Endodermal cell (in vitro differentiated cells): ENCODE measurements around the gene HAL. TPM values are rescaled to one million over a fixed set of nuclear protein-coding genes. Genes with fewer than 3 reads are reported as not detected.
"Not testable (repeated sequence)": the region's sequence is repeated elsewhere in the genome, so short reads cannot be mapped to it uniquely, and the experiment has no call there.

ENCODE experiments used
- DNase-seq: peaks from one replicate; pipeline ENCODE4 v3.0.0-alpha.2; 2017
- H3K27ac ChIP-seq: 2 replicates; pipeline ENCODE4 v1.5.1; 2013; ENCODE audit warnings: mild to moderate bottlenecking, low read depth, low read length, moderate library complexity
- H3K27me3 ChIP-seq: 2 replicates; pipeline ENCODE4 v1.6.1; 2013; ENCODE audit warnings: mild to moderate bottlenecking, low read length, moderate library complexity; ENCODE audit not compliant: insufficient read depth, control insufficient read depth, poor library complexity, severe bottlenecking
- H3K36me3 ChIP-seq: 2 replicates; pipeline ENCODE4 v1.7.0; 2013; ENCODE audit warnings: mild to moderate bottlenecking, low read length, moderate library complexity; ENCODE audit not compliant: control insufficient read depth, insufficient read depth
- H3K4me1 ChIP-seq: one replicate; pipeline ENCODE4 v1.7.0; 2013; ENCODE audit warnings: low read length; ENCODE audit not compliant: control insufficient read depth, insufficient read depth
- H3K4me3 ChIP-seq: 2 replicates; pipeline ENCODE4 v1.5.1; 2013; ENCODE audit warnings: mild to moderate bottlenecking, low read length, moderate library complexity
- H3K9ac ChIP-seq: 2 replicates; pipeline ENCODE4 v1.6.1; 2013; ENCODE audit warnings: mild to moderate bottlenecking, low read length, moderate library complexity; ENCODE audit not compliant: poor library complexity, severe bottlenecking; ENCODE audit errors: extremely low read depth
- H3K9me3 ChIP-seq: 2 replicates; pipeline ENCODE4 v1.6.1; 2013; ENCODE audit warnings: mild to moderate bottlenecking, low read length, moderate library complexity; ENCODE audit not compliant: control insufficient read depth
- H3K27ac Mint-ChIP-seq: 2 replicates; pipeline ENCODE4 v1.8.0; 2020; ENCODE audit warnings: mixed read lengths
- H3K27me3 Mint-ChIP-seq: 2 replicates; pipeline ENCODE4 v1.8.0; 2021; ENCODE audit warnings: mild to moderate bottlenecking, mixed read lengths; ENCODE audit not compliant: insufficient read depth
- H3K36me3 Mint-ChIP-seq: 2 replicates; pipeline ENCODE4 v1.8.0; 2020; ENCODE audit warnings: low read depth, mixed read lengths
- H3K4me1 Mint-ChIP-seq: 2 replicates; pipeline ENCODE4 v1.8.0; 2020; ENCODE audit warnings: mixed read lengths
- H3K4me3 Mint-ChIP-seq: 2 replicates; pipeline ENCODE4 v1.8.0; 2020; ENCODE audit warnings: mild to moderate bottlenecking, moderate library complexity, mixed read lengths
- H3K9me3 Mint-ChIP-seq: 2 replicates; pipeline ENCODE4 v1.8.0; 2020; ENCODE audit warnings: mild to moderate bottlenecking, mixed read lengths
- WGBS, 2 experiments: methylation state at CpG; one replicate each; pipeline versions ENCODE4 v1.1.5 to v1.1.7; 2013; ENCODE audit warnings: missing lambda C conversion rate in 2 of 2, mixed read lengths in 1 of 2; ENCODE audit not compliant: insufficient coverage in 1 of 2, insufficient read length in 1 of 2; 5-methylcytosine and 5-hydroxymethylcytosine counted together
- total RNA-seq, 2 donors: library from RNA; stranded (reverse); fragmentation: NEBNext Ultra II Directional in 1 of 2; extraction: Animal tissue kit (Norgen Biotek cat#: 25700) in 1 of 2; gene quantifications; 2 replicates in 1 of 2; 3 replicates in 1 of 2; pipeline ENCODE4 v1.2.1, GENCODE V29; 2021
- TF ChIP-seq, protein P1 (sequence below): fragments of 200-600 bp; sonication (generic); conservative IDR thresholded peaks from 2 replicates; pipeline ENCODE4 v1.5.0; 2021; ENCODE audit warnings: antibody characterized with exemption, mild to moderate bottlenecking

The HAL gene
- total RNA-seq, 2 donors from 2014 or later, result 0.31 to 0.49 TPM

- no peaks in the 10 kb centered on the region for H3K36me3 Mint-ChIP-seq
- no peaks in the 10 kb centered on the region for H3K27me3 Mint-ChIP-seq
- Histone ChIP-seq H3K4me1 (no peaks in the 10 kb centered on the region), H3K4me3 (no peak overlapping the region), H3K9ac (no peak overlapping the region), H3K9me3 (no peaks in the 10 kb centered on the region), H3K27me3 (no peaks in the 10 kb centered on the region), H3K36me3 (no peaks in the 10 kb centered on the region), H3K27ac (no peak overlapping the region)
- H3K4me1 Mint-ChIP-seq, result peaks cover 13% of the 10 kb centered on the region
- 59 to 61% methylated on average over 7 of the region's 7 CpGs for WGBS, 2 experiments
- H3K27ac Mint-ChIP-seq, result no peak overlapping the region
- no peak overlapping the region for H3K4me3 Mint-ChIP-seq
- peak; percentile 89 for DNase-seq
- H3K9me3 Mint-ChIP-seq, result peaks cover 8% of the 10 kb centered on the region
- TF ChIP-seq, protein P1, sequence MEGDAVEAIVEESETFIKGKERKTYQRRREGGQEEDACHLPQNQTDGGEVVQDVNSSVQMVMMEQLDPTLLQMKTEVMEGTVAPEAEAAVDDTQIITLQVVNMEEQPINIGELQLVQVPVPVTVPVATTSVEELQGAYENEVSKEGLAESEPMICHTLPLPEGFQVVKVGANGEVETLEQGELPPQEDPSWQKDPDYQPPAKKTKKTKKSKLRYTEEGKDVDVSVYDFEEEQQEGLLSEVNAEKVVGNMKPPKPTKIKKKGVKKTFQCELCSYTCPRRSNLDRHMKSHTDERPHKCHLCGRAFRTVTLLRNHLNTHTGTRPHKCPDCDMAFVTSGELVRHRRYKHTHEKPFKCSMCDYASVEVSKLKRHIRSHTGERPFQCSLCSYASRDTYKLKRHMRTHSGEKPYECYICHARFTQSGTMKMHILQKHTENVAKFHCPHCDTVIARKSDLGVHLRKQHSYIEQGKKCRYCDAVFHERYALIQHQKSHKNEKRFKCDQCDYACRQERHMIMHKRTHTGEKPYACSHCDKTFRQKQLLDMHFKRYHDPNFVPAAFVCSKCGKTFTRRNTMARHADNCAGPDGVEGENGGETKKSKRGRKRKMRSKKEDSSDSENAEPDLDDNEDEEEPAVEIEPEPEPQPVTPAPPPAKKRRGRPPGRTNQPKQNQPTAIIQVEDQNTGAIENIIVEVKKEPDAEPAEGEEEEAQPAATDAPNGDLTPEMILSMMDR, result no peak
Observed at GRCh38 chr12:95970905-95971304, 25.2 kb downstream of the HAL start.

DNA sequence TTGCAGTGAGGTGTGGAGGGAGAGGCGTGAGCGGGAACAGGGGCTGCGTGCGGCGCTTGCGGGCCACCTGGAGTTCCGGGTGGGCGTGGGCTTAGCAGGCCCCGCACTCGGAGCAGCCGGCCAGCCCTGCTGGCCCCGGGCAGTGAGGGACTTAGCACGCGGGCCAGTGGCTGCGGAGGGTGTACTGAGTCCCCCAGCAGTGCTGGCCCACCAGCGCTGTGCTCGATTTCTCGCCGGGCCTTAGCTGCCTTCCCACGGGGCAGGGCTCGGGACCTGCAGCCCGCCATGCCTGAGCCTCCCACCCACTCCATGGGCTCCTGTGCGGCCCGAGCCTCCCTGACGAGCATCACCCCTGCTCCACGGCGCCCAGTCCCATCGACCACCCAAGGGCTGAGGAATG lies 27.0 kb downstream of the HAL start:
- not testable (repeated sequence) for H3K9me3 Mint-ChIP-seq, H3K9ac ChIP-seq, H3K27me3 Mint-ChIP-seq, H3K27ac Mint-ChIP-seq, H3K27ac ChIP-seq, H3K9me3 ChIP-seq, H3K36me3 Mint-ChIP-seq, H3K4me1 ChIP-seq, H3K36me3 ChIP-seq, H3K4me3 Mint-ChIP-seq, H3K27me3 ChIP-seq, H3K4me3 ChIP-seq
- WGBS, 2 experiments, result 97% methylated on average over 25 of the region's 28 CpGs; no CpG with 5 or more reads in 1 of the 2 experiments
- peak; percentile 44 for DNase-seq
- H3K4me1 Mint-ChIP-seq, result peaks cover 13% of the 10 kb centered on the region

DNA sequence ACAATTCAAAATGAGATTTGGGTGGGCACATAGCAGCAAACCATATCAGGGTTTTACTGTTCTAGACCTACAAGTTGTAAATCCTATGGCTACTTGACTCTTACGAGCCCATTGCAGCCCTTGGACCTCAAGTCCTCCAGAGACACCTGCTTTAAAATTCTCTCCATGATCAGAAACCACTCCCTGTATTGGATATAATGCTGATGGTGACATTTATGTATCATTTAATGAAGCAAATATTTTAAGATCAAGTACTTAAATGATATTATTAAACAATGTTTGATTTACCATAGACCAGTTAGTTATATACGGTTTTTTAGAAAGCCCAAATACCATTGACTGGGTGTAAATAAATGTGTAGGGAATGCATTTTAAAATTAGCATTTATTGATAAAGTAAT lies 28.8 kb downstream of the HAL start:
- Mint-ChIP-seq H3K27me3 (no peaks in the 10 kb centered on the region), H3K4me3 (no peak overlapping the region), H3K36me3 (no peaks in the 10 kb centered on the region), H3K9me3 (peaks cover 8% of the 10 kb centered on the region), H3K4me1 (peaks cover 10% of the 10 kb centered on the region), H3K27ac (no peak overlapping the region)
- Histone ChIP-seq H3K36me3 (no peaks in the 10 kb centered on the region), H3K27ac (no peak overlapping the region), H3K9me3 (no peaks in the 10 kb centered on the region), H3K4me3 (no peak overlapping the region), H3K27me3 (no peaks in the 10 kb centered on the region), H3K4me1 (no peaks in the 10 kb centered on the region), H3K9ac (no peak overlapping the region)
- DNase-seq, result no peak
- WGBS, 2 experiments, result 84 to 100% methylated on average over 1 of the region's 2 CpGs
- TF ChIP-seq, protein P1, result no peak

DNA sequence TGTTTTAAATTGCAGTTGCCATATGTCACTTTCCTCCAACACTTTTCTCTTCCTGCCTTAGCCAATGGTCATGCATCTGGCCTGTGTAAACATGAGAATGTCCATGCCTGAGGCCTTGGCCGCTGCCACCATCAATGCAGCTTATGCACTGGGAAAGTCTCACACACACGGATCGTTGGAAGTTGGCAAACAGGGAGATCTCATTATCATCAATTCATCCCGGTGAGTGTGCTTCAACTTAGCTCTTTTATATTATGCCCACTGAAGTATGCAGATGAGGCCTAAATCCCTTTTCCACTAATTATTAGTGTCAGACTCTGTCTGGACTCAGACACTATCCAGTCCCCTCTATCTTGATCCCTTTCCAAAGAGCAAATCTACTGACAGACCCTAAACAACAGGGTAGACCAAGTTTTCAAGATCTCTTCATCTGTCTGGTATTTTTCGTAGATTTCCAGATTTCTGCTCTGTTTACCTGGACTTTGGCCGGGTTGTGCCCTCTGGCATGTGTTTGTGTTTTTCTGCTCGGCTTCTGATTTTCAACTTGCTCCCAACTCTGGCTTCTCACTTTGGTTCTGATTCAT lies 29.8 kb downstream of the HAL start:
- peaks cover 4% of the 10 kb centered on the region for H3K27me3 ChIP-seq
- no peaks in the 10 kb centered on the region for H3K4me1 ChIP-seq
- H3K9me3 ChIP-seq, result no peaks in the 10 kb centered on the region
- Mint-ChIP-seq H3K27ac (no peak overlapping the region), H3K4me3 (no peak overlapping the region), H3K4me1 (peaks cover 10% of the 10 kb centered on the region), H3K36me3 (no peaks in the 10 kb centered on the region), H3K9me3 (peaks cover 8% of the 10 kb centered on the region), H3K27me3 (peaks cover 2% of the 10 kb centered on the region)
- no peaks in the 10 kb centered on the region for H3K36me3 ChIP-seq
- H3K27ac ChIP-seq, result no peak overlapping the region
- 92 to 96% methylated on average over 7 of the region's 7 CpGs for WGBS, 2 experiments
- H3K9ac ChIP-seq, result no peak overlapping the region
- TF ChIP-seq, protein P1, result no peak
- no peak overlapping the region for H3K4me3 ChIP-seq
- DNase-seq, result no peak
